Activated CD4-positive, alpha-beta T cell treated with anti-CD3 and anti-CD28 coated beads, Interleukin-2, amount 10 ng/mL, durations not matched to agents 24 days and 14 days (primary cell): ENCODE measurements around the gene MRPS27. TPM values are rescaled to one million over a fixed set of nuclear protein-coding genes. Genes with fewer than 3 reads are reported as not detected.

Experiments
- DNase-seq: peaks from one replicate; pipeline ENCODE4 v3.0.0; 2022
- H3K27ac Mint-ChIP-seq: one replicate; pipeline ENCODE4 v1.8.0; 2022; ENCODE audit warnings: mild to moderate bottlenecking, mixed read lengths
- H3K27me3 Mint-ChIP-seq: one replicate; pipeline ENCODE4 v1.8.0; 2022; ENCODE audit warnings: mixed read lengths
- H3K36me3 Mint-ChIP-seq: one replicate; pipeline ENCODE4 v1.8.0; 2022; ENCODE audit warnings: low read depth, mild to moderate bottlenecking, mixed read lengths
- H3K4me1 Mint-ChIP-seq: one replicate; pipeline ENCODE4 v1.8.0; 2021; ENCODE audit warnings: mixed read lengths
- H3K4me3 Mint-ChIP-seq: one replicate; pipeline ENCODE4 v1.8.0; 2022; ENCODE audit warnings: mild to moderate bottlenecking, moderate library complexity, mixed read lengths
- H3K9me3 Mint-ChIP-seq: one replicate; pipeline ENCODE4 v1.8.0; 2021; ENCODE audit warnings: mixed read lengths
- intact Hi-C: fragments of 100-400 bp; cut with micrococcal nuclease; formaldehyde crosslinking; loops from one replicate; pipeline ENCODE4 v1.15.1; 2023
- total RNA-seq: library from RNA; stranded (reverse); gene quantifications from 2 replicates; pipeline ENCODE4 v1.2.3, GENCODE V29; 2022

MRPS27 gene
- total RNA-seq, 1 donor from 2014 or later, result 96.5 TPM

GRCh38 chr5:72214168-72214567, 105.9 kb downstream of the MRPS27 start:
- peaks cover 2% of the 10 kb centered on the region for H3K4me1 Mint-ChIP-seq
- H3K36me3 Mint-ChIP-seq, result peaks cover 21% of the 10 kb centered on the region
- no peak overlapping the region for H3K27ac Mint-ChIP-seq
- H3K9me3 Mint-ChIP-seq, result no peaks in the 10 kb centered on the region
- intact Hi-C loops, result no loop called here
- no peaks in the 10 kb centered on the region for H3K27me3 Mint-ChIP-seq
- H3K4me3 Mint-ChIP-seq, result no peak overlapping the region
- no peak for DNase-seq

- Mint-ChIP-seq H3K27ac (no peak overlapping the region), H3K4me1 (peaks cover 2% of the 10 kb centered on the region), H3K9me3 (no peaks in the 10 kb centered on the region), H3K4me3 (no peak overlapping the region), H3K27me3 (no peaks in the 10 kb centered on the region), H3K36me3 (peaks cover 14% of the 10 kb centered on the region)
- intact Hi-C loops, result no loop called here
- DNase-seq, result no peak
These were observed 106.6 kb downstream of the MRPS27 start for GRCh38 chr5:72213482-72213881.

GRCh38 chr5:72212171-72212570, 107.9 kb downstream of the MRPS27 start:
- no peak overlapping the region for H3K27ac Mint-ChIP-seq
- peaks cover 4% of the 10 kb centered on the region for H3K36me3 Mint-ChIP-seq
- no peaks in the 10 kb centered on the region for H3K27me3 Mint-ChIP-seq
- DNase-seq, result no peak
- H3K4me3 Mint-ChIP-seq, result no peak overlapping the region
- H3K4me1 Mint-ChIP-seq, result peaks cover 2% of the 10 kb centered on the region
- intact Hi-C loops, result no loop called here
- H3K9me3 Mint-ChIP-seq, result no peaks in the 10 kb centered on the region

- no peak overlapping the region for H3K27ac Mint-ChIP-seq
- intact Hi-C loops, result no loop called here
- H3K9me3 Mint-ChIP-seq, result no peaks in the 10 kb centered on the region
- no peaks in the 10 kb centered on the region for H3K36me3 Mint-ChIP-seq
- H3K4me1 Mint-ChIP-seq, result peaks cover 2% of the 10 kb centered on the region
- no peaks in the 10 kb centered on the region for H3K27me3 Mint-ChIP-seq
- DNase-seq, result no peak
- H3K4me3 Mint-ChIP-seq, result no peak overlapping the region
These were observed 109.0 kb downstream of the MRPS27 start for GRCh38 chr5:72210888-72211678.

GRCh38 chr5:72209147-72210115, 110.6 kb downstream of the MRPS27 start:
- Mint-ChIP-seq H3K4me3 (no peak overlapping the region), H3K9me3 (no peaks in the 10 kb centered on the region), H3K4me1 (peaks cover 2% of the 10 kb centered on the region), H3K27me3 (no peaks in the 10 kb centered on the region), H3K27ac (no peak overlapping the region), H3K36me3 (peaks cover 1% of the 10 kb centered on the region)
- no peak for DNase-seq
- intact Hi-C loops, result no loop called here

GRCh38 chr5:72208324-72208926, 111.6 kb downstream of the MRPS27 start:
- intact Hi-C loops, result no loop called here
- Mint-ChIP-seq H3K4me1 (no peaks in the 10 kb centered on the region), H3K36me3 (peaks cover 1% of the 10 kb centered on the region), H3K4me3 (no peak overlapping the region), H3K27ac (no peak overlapping the region), H3K27me3 (no peaks in the 10 kb centered on the region), H3K9me3 (no peaks in the 10 kb centered on the region)
- DNase-seq, result no peak

GRCh38 chr5:72206994-72207393, 113.0 kb downstream of the MRPS27 start:
- H3K27me3 Mint-ChIP-seq, result no peaks in the 10 kb centered on the region
- DNase-seq, result no peak
- intact Hi-C loops, result no loop called here
- H3K36me3 Mint-ChIP-seq, result peaks cover 1% of the 10 kb centered on the region
- H3K27ac Mint-ChIP-seq, result no peak overlapping the region
- no peaks in the 10 kb centered on the region for H3K9me3 Mint-ChIP-seq
- no peak overlapping the region for H3K4me3 Mint-ChIP-seq
- H3K4me1 Mint-ChIP-seq, result no peaks in the 10 kb centered on the region

GRCh38 chr5:72206160-72206559, 113.9 kb downstream of the MRPS27 start:
- no peaks in the 10 kb centered on the region for H3K4me1 Mint-ChIP-seq
- H3K4me3 Mint-ChIP-seq, result no peak overlapping the region
- no peaks in the 10 kb centered on the region for H3K9me3 Mint-ChIP-seq
- H3K27ac Mint-ChIP-seq, result no peak overlapping the region
- intact Hi-C loops, result no loop called here
- DNase-seq, result no peak
- H3K36me3 Mint-ChIP-seq, result peaks cover 1% of the 10 kb centered on the region
- no peaks in the 10 kb centered on the region for H3K27me3 Mint-ChIP-seq

- H3K9me3 Mint-ChIP-seq, result no peaks in the 10 kb centered on the region
- no peak for DNase-seq
- H3K27me3 Mint-ChIP-seq, result no peaks in the 10 kb centered on the region
- H3K4me1 Mint-ChIP-seq, result no peaks in the 10 kb centered on the region
- intact Hi-C loops, result no loop called here
- no peak overlapping the region for H3K4me3 Mint-ChIP-seq
- H3K36me3 Mint-ChIP-seq, result peaks cover 1% of the 10 kb centered on the region
- no peak overlapping the region for H3K27ac Mint-ChIP-seq
These were observed 114.5 kb downstream of the MRPS27 start for GRCh38 chr5:72205431-72206009.

- Mint-ChIP-seq H3K36me3 (peaks cover 1% of the 10 kb centered on the region), H3K4me1 (no peaks in the 10 kb centered on the region), H3K9me3 (no peaks in the 10 kb centered on the region), H3K27ac (no peak overlapping the region), H3K27me3 (no peaks in the 10 kb centered on the region), H3K4me3 (no peak overlapping the region)
- intact Hi-C loops, result no loop called here
- no peak for DNase-seq
These were observed 115.1 kb downstream of the MRPS27 start for GRCh38 chr5:72204946-72205345.

- intact Hi-C loops, result no loop called here
These were observed 116.7 kb downstream of the MRPS27 start for GRCh38 chr5:72203251-72203845.

GRCh38 chr5:72202331-72202825, 117.7 kb downstream of the MRPS27 start:
- intact Hi-C loops, result no loop called here
- Mint-ChIP-seq H3K36me3 (peaks cover 1% of the 10 kb centered on the region), H3K9me3 (no peaks in the 10 kb centered on the region), H3K4me3 (no peak overlapping the region), H3K27me3 (peaks cover 4% of the 10 kb centered on the region), H3K4me1 (no peaks in the 10 kb centered on the region), H3K27ac (no peak overlapping the region)
- DNase-seq, result no peak

More at GRCh38 chr5:72203251-72203845, 116.7 kb downstream of the MRPS27 start:
- no peaks in the 10 kb centered on the region for H3K4me1 Mint-ChIP-seq
- H3K4me3 Mint-ChIP-seq, result no peak overlapping the region
- H3K36me3 Mint-ChIP-seq, result peaks cover 1% of the 10 kb centered on the region
- H3K27ac Mint-ChIP-seq, result no peak overlapping the region
- no peaks in the 10 kb centered on the region for H3K27me3 Mint-ChIP-seq
- no peak for DNase-seq
- H3K9me3 Mint-ChIP-seq, result no peaks in the 10 kb centered on the region

- no peak overlapping the region for H3K27ac Mint-ChIP-seq
- no peaks in the 10 kb centered on the region for H3K36me3 Mint-ChIP-seq
- intact Hi-C loops, result no loop called here
- DNase-seq, result no peak
- H3K4me1 Mint-ChIP-seq, result peaks cover 5% of the 10 kb centered on the region
- peaks cover 21% of the 10 kb centered on the region for H3K27me3 Mint-ChIP-seq
- no peak overlapping the region for H3K4me3 Mint-ChIP-seq
- H3K9me3 Mint-ChIP-seq, result no peaks in the 10 kb centered on the region
These were observed 120.4 kb downstream of the MRPS27 start for GRCh38 chr5:72199681-72200080.
